Stimulated activated CD4-positive, alpha-beta T cell treated with anti-CD3 and anti-CD28 coated beads, Interleukin-15, amount 100 ng/mL, for 1 hour (primary cell): ENCODE measurements around the gene TMEM244.
"Not testable (repeated sequence)": the region's sequence is repeated elsewhere in the genome, so short reads cannot be mapped to it uniquely, and the experiment has no call there.

Experiments used
- DNase-seq, 2 donors: peaks; one replicate each; pipeline ENCODE4 v3.0.0-alpha.2; 2020; ENCODE audit warnings: low read depth in 1 of 2, low spot score in 1 of 2

TMEM244 gene

GRCh38 chr6:129860908-129861665, at the start of gene TMEM244:
Gene TMEM244, minus strand, starts transcription at chr6:129861315. Its CDS starts 127 bp downstream, at chr6:129861188.
- no peak for DNase-seq

- no peak for DNase-seq
Observed at GRCh38 chr6:129908858-129909257, 47.7 kb upstream of the TMEM244 start.

- DNase-seq, result no peak
Observed at GRCh38 chr6:129908356-129908755, 47.2 kb upstream of the TMEM244 start.

GRCh38 chr6:129906515-129907077, 45.5 kb upstream of the TMEM244 start:
- no peak for DNase-seq

GRCh38 chr6:129903082-129903481, 42.0 kb upstream of the TMEM244 start:
- DNase-seq, result no peak

- no peak for DNase-seq
Observed at GRCh38 chr6:129902681-129903080, 41.6 kb upstream of the TMEM244 start.

- DNase-seq, result no peak
Observed at GRCh38 chr6:129901910-129902309, 40.8 kb upstream of the TMEM244 start.

- DNase-seq, result no peak
Observed at GRCh38 chr6:129895692-129896091, 34.6 kb upstream of the TMEM244 start.

GRCh38 chr6:129894921-129895320, 33.8 kb upstream of the TMEM244 start:
- no peak for DNase-seq

GRCh38 chr6:129893640-129894039, 32.5 kb upstream of the TMEM244 start:
- DNase-seq, result no peak

GRCh38 chr6:129890701-129891100, 29.6 kb upstream of the TMEM244 start:
- DNase-seq, result no peak

- DNase-seq, result no peak
Observed at GRCh38 chr6:129890164-129890563, 29.0 kb upstream of the TMEM244 start.

- no peak for DNase-seq
Observed at GRCh38 chr6:129889580-129889979, 28.5 kb upstream of the TMEM244 start.

- no peak for DNase-seq
Observed at GRCh38 chr6:129886401-129887155, 25.5 kb upstream of the TMEM244 start.

- no peak for DNase-seq
Observed at GRCh38 chr6:129884211-129884610, 23.1 kb upstream of the TMEM244 start.

GRCh38 chr6:129882510-129883023, 21.5 kb upstream of the TMEM244 start:
- DNase-seq, result no peak

GRCh38 chr6:129877894-129878293, 16.8 kb upstream of the TMEM244 start:
- not testable (repeated sequence) for DNase-seq

- no peak for DNase-seq
Observed at GRCh38 chr6:129875610-129876520, 14.8 kb upstream of the TMEM244 start.

GRCh38 chr6:129874837-129875236, 13.7 kb upstream of the TMEM244 start:
- no peak for DNase-seq

- DNase-seq, result no peak
Observed at GRCh38 chr6:129872586-129872985, 11.5 kb upstream of the TMEM244 start.

- no peak for DNase-seq
Observed at GRCh38 chr6:129871221-129871620, 10.1 kb upstream of the TMEM244 start.
